Measurements from ENCODE around the gene CLHC1. TPM values are rescaled to one million over a fixed set of nuclear protein-coding genes. Genes with fewer than 3 reads are reported as not detected.
A peak's percentile ranks its signal among the peaks of the same experiment; 100 is the strongest.
"Not testable (repeated sequence)": the region's sequence is repeated elsewhere in the genome, so short reads cannot be mapped to it uniquely, and the experiment has no call there.

The CLHC1 gene
- total RNA-seq, 1 experiment from 2014 or later, result 32.8 TPM

DNA sequence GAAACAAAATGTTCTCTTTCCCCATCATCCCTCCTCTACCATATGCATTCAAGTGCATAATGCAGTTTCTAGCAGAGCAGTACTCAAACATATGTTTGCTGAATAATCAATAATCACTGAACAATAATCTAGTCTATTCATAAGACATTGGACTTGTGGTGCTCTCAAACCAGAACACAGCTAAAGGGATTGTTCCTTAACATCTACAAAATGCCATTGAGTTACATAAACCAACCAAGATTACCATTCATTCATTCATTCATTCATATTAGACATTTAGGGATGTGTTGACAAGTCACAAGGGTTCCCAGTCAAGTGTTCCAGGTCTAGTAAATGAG lies 3.9 kb downstream of the CLHC1 start:
- Mint-ChIP-seq H3K9me3 (ENCODE audit: unreplicated experiment) (no peaks in the 10 kb centered on the region), H3K4me1 (ENCODE audit: insufficient read depth, unreplicated experiment) (peaks cover 31% of the 10 kb centered on the region), H3K27me3 (ENCODE audit: insufficient read depth, unreplicated experiment) (no peaks in the 10 kb centered on the region), H3K27ac (ENCODE audit: low read depth, unreplicated experiment) (peak overlapping the region; percentile 16), H3K36me3 (ENCODE audit: insufficient read depth, unreplicated experiment) (peaks cover 30% of the 10 kb centered on the region), H3K4me3 (ENCODE audit: unreplicated experiment) (no peak overlapping the region)
- ChIA-PET CTCF (interaction anchor here (0.9 kb wide), 1 partner anchor 177 kb away, joined by 3 read pairs; no protein-coding TSS in a partner anchor), POLR2A (no interaction called here)
- intact Hi-C loops (cut with micrococcal nuclease), result no loop called here
- BruUV-seq (replicated peaks), result no TSS peak
- no peak for DNase-seq (ENCODE audit: unreplicated experiment)
- TF ChIP-seq, protein P1, sequence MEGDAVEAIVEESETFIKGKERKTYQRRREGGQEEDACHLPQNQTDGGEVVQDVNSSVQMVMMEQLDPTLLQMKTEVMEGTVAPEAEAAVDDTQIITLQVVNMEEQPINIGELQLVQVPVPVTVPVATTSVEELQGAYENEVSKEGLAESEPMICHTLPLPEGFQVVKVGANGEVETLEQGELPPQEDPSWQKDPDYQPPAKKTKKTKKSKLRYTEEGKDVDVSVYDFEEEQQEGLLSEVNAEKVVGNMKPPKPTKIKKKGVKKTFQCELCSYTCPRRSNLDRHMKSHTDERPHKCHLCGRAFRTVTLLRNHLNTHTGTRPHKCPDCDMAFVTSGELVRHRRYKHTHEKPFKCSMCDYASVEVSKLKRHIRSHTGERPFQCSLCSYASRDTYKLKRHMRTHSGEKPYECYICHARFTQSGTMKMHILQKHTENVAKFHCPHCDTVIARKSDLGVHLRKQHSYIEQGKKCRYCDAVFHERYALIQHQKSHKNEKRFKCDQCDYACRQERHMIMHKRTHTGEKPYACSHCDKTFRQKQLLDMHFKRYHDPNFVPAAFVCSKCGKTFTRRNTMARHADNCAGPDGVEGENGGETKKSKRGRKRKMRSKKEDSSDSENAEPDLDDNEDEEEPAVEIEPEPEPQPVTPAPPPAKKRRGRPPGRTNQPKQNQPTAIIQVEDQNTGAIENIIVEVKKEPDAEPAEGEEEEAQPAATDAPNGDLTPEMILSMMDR (IDR thresholded peaks at IDR 0.05; ENCODE audit: unreplicated experiment), result no peak

DNA sequence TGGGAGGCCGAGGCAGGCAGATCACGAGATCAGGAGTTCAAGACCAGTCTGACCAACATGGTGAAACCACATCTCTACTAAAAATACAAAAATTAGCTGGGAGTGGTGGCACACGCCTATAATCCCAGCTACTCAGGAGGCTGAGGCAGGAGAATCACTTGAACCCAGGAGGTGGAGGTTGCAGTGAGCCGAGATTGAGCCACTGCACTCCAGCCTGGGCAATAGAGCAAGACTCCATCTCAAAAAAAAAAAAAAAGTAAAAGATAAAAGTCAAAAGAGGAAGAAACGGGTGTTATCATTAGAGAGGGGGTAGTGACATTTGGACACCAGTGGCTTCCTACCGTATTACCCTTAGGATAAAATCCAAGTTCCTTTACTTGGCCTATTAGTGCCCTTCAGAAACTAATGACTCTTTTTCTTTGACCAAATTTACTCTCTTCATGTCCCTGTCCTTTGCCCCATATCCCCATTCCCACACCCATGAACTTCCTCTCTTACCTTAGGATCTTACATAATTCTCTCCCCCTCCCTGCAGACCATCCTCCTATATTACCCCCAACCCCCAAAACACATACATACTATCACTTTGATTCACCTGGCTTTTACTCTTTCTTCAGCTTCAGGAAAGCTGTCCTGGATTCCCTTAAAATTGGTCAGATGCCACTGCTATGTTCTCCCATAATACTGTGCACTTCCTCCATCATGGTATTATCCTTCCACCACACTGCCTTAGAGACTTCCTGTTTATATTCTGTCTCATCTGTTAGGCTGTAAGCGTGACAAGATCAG lies 4.5 kb downstream of the CLHC1 start:
- peak overlapping the region; percentile 16 for H3K27ac Mint-ChIP-seq (ENCODE audit: low read depth, unreplicated experiment)
- intact Hi-C loops (cut with micrococcal nuclease); POLR2A ChIA-PET; H3K4me3 Mint-ChIP-seq (ENCODE audit: unreplicated experiment); H3K9me3 Mint-ChIP-seq (ENCODE audit: unreplicated experiment); CTCF ChIA-PET; DNase-seq (ENCODE audit: unreplicated experiment); BruUV-seq (replicated peaks); H3K27me3 Mint-ChIP-seq (ENCODE audit: insufficient read depth, unreplicated experiment): not testable (repeated sequence)
- H3K4me1 Mint-ChIP-seq (ENCODE audit: insufficient read depth, unreplicated experiment), result peaks cover 31% of the 10 kb centered on the region
- H3K36me3 Mint-ChIP-seq (ENCODE audit: insufficient read depth, unreplicated experiment), result peaks cover 25% of the 10 kb centered on the region

DNA sequence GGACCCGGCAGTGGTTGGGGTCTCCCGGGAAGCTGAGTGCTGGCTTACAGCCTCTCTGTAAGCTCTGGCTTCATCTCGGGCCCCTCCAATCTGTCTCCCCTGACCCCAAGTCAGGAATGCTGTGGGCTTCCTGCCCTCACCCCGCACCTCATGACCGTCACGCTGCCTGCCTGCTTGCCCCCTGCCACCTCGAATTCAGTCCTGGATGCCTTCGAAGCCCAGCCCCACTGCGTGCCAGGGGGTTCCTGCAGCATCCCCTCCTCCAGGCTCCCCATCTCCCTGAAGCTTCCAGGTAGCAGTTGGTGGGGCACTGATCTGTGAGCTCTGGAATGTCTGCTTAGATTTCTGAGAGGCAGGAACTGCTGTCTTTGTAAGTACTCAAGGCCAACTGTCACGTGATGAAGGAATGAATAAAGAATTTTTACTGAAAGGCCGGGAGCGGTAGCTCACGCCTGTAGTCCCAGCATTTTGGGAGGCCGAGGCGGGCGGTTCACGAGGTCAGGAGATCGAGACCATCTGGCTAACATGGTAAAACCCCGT lies 6.5 kb downstream of the CLHC1 start:
- intact Hi-C loops (cut with micrococcal nuclease), result no loop called here

DNA sequence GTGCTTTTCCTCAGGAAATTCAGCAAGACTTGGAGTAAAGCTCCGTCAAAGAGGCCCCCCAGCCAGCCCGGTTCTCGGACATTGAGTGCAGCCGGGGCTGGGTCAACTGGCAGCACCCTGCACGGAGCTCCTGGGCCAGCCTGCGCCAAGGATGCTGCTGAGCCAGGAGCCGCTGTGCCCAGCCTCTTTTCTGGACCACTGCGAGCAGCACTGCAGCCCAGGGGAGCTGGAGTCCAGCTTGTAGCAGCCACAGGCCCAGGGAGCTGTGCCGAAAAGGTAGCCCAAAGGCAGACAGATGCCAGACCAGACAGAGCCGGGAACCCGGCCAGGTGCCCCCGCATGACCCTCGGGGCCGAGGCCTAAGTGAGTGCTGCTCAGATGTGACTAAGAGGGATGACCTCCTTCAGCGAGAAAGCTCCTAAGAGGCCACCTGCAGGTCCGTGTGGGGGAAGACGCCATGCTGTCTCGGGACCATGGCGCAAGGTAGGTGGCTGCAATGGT lies 7.3 kb downstream of the CLHC1 start:
- Mint-ChIP-seq H3K36me3 (ENCODE audit: insufficient read depth, unreplicated experiment) (peaks cover 34% of the 10 kb centered on the region), H3K4me3 (ENCODE audit: unreplicated experiment) (no peak overlapping the region), H3K27ac (ENCODE audit: low read depth, unreplicated experiment) (no peak overlapping the region), H3K27me3 (ENCODE audit: insufficient read depth, unreplicated experiment) (no peaks in the 10 kb centered on the region), H3K4me1 (ENCODE audit: insufficient read depth, unreplicated experiment) (peaks cover 20% of the 10 kb centered on the region), H3K9me3 (ENCODE audit: unreplicated experiment) (no peaks in the 10 kb centered on the region)
- BruUV-seq (replicated peaks), result no TSS peak
- intact Hi-C loops (cut with micrococcal nuclease), result no loop called here
- ChIA-PET CTCF (interaction anchor here (1.5 kb wide), 1 partner anchor 210 kb away, joined by 4 read pairs; no protein-coding TSS in a partner anchor), POLR2A (interaction anchor here (2.9 kb wide), 1 partner anchor 8 kb away, joined by 9 read pairs; the partner anchor contains the start of genes CLHC1 and RPS27A)
- no peak for DNase-seq (ENCODE audit: unreplicated experiment)
- TF ChIP-seq, protein P1 (IDR thresholded peaks at IDR 0.05; ENCODE audit: unreplicated experiment), result no peak

More for the DNA sequence above, 6.5 kb downstream of the CLHC1 start:
- no peaks in the 10 kb centered on the region for H3K27me3 Mint-ChIP-seq (ENCODE audit: insufficient read depth, unreplicated experiment)
- no peak overlapping the region for H3K27ac Mint-ChIP-seq (ENCODE audit: low read depth, unreplicated experiment)
- peaks cover 28% of the 10 kb centered on the region for H3K4me1 Mint-ChIP-seq (ENCODE audit: insufficient read depth, unreplicated experiment)
- H3K9me3 Mint-ChIP-seq (ENCODE audit: unreplicated experiment), result no peaks in the 10 kb centered on the region
- no peak for DNase-seq (ENCODE audit: unreplicated experiment)
- TF ChIP-seq, protein P1 (IDR thresholded peaks at IDR 0.05; ENCODE audit: unreplicated experiment), result no peak
- ChIA-PET POLR2A (no interaction called here), CTCF (interaction anchor here (0.7 to 1.5 kb wide), 3 partner anchors 10 to 211 kb away, joined by 3 to 4 read pairs (median 3); no protein-coding TSS in a partner anchor)
- H3K36me3 Mint-ChIP-seq (ENCODE audit: insufficient read depth, unreplicated experiment), result peaks cover 41% of the 10 kb centered on the region
- H3K4me3 Mint-ChIP-seq (ENCODE audit: unreplicated experiment), result no peak overlapping the region
- no TSS peak for BruUV-seq (replicated peaks)

Measured in MCF 10A (cell line).